ENCODE data around the gene TMEM208. TPM values are rescaled to one million over a fixed set of nuclear protein-coding genes. Genes with fewer than 3 reads are reported as not detected.

Gene TMEM208
- total RNA-seq, 1 donor from 2014 or later: 41.3 TPM

- POLR2A ChIA-PET: interaction anchor here (0.6 to 4.3 kb wide), 2 partner anchors 10 to 194 kb away, joined by 8 to 25 read pairs; partner anchors contain the start of gene TMEM208
- Mint-ChIP-seq H3K4me3 (no peak overlapping the region), H3K27me3 (no peaks in the 10 kb centered on the region), H3K9me3 (no peaks in the 10 kb centered on the region), H3K27ac (no peak overlapping the region), H3K36me3 (ENCODE audit: low read depth) (peaks cover 42% of the 10 kb centered on the region), H3K4me1 (no peaks in the 10 kb centered on the region)
- no peak for DNase-seq
- ATAC-seq (ENCODE audit: low read depth): no peak
- TF ChIP-seq, protein P1, sequence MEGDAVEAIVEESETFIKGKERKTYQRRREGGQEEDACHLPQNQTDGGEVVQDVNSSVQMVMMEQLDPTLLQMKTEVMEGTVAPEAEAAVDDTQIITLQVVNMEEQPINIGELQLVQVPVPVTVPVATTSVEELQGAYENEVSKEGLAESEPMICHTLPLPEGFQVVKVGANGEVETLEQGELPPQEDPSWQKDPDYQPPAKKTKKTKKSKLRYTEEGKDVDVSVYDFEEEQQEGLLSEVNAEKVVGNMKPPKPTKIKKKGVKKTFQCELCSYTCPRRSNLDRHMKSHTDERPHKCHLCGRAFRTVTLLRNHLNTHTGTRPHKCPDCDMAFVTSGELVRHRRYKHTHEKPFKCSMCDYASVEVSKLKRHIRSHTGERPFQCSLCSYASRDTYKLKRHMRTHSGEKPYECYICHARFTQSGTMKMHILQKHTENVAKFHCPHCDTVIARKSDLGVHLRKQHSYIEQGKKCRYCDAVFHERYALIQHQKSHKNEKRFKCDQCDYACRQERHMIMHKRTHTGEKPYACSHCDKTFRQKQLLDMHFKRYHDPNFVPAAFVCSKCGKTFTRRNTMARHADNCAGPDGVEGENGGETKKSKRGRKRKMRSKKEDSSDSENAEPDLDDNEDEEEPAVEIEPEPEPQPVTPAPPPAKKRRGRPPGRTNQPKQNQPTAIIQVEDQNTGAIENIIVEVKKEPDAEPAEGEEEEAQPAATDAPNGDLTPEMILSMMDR (IDR thresholded peaks at IDR 0.05): no peak
- intact Hi-C loops (cut with micrococcal nuclease): no loop called here
- CTCF ChIA-PET: no interaction called here
Measured at GRCh38 chr16:67237396-67238277, 10.7 kb downstream of the TMEM208 start.

- ChIA-PET POLR2A (interaction anchor here (4.3 kb wide), 1 partner anchor 10 kb away, joined by 25 read pairs; the partner anchor contains the start of gene TMEM208), CTCF (no interaction called here)
- H3K4me3 Mint-ChIP-seq: no peak overlapping the region
- H3K36me3 Mint-ChIP-seq (ENCODE audit: low read depth): peaks cover 40% of the 10 kb centered on the region
- no peaks in the 10 kb centered on the region for H3K9me3 Mint-ChIP-seq
- TF ChIP-seq, protein P1 (IDR thresholded peaks at IDR 0.05): no peak
- H3K27me3 Mint-ChIP-seq: no peaks in the 10 kb centered on the region
- H3K4me1 Mint-ChIP-seq: no peaks in the 10 kb centered on the region
- no peak overlapping the region for H3K27ac Mint-ChIP-seq
- intact Hi-C loops (cut with micrococcal nuclease): no loop called here
- ATAC-seq (ENCODE audit: low read depth) (no peak), DNase-seq (no peak)
Measured at GRCh38 chr16:67238278-67238575, 11.3 kb downstream of the TMEM208 start.

- POLR2A ChIA-PET: interaction anchor here (1.2 to 4.3 kb wide), 2 partner anchors 9 to 11 kb away, joined by 3 to 25 read pairs; partner anchors contain the start of genes FHOD1 and TMEM208
- intact Hi-C loops (cut with micrococcal nuclease): no loop called here
- H3K27me3 Mint-ChIP-seq: no peaks in the 10 kb centered on the region
- H3K4me3 Mint-ChIP-seq: no peak overlapping the region
- ATAC-seq (ENCODE audit: low read depth) (no peak), DNase-seq (no peak)
- peaks cover 5% of the 10 kb centered on the region for H3K4me1 Mint-ChIP-seq
- H3K36me3 Mint-ChIP-seq (ENCODE audit: low read depth): peaks cover 35% of the 10 kb centered on the region
- TF ChIP-seq, protein P1 (IDR thresholded peaks at IDR 0.05): no peak
- CTCF ChIA-PET: no interaction called here
- H3K9me3 Mint-ChIP-seq: no peaks in the 10 kb centered on the region
- H3K27ac Mint-ChIP-seq: no peak overlapping the region
Measured at GRCh38 chr16:67238806-67239470, 12.0 kb downstream of the TMEM208 start.

GRCh38 chr16:67240506-67240905 lies 13.6 kb downstream of the TMEM208 start:
- TF ChIP-seq, protein P1 (IDR thresholded peaks at IDR 0.05): no peak
- no peak overlapping the region for H3K27ac Mint-ChIP-seq
- POLR2A ChIA-PET: no interaction called here

More at GRCh38 chr16:67240506-67240905, 13.6 kb downstream of the TMEM208 start:
- CTCF ChIA-PET: no interaction called here
- Mint-ChIP-seq H3K4me3 (no peak overlapping the region), H3K36me3 (ENCODE audit: low read depth) (peaks cover 32% of the 10 kb centered on the region), H3K27me3 (no peaks in the 10 kb centered on the region), H3K9me3 (no peaks in the 10 kb centered on the region), H3K4me1 (peaks cover 21% of the 10 kb centered on the region)
- DNase-seq (no peak), ATAC-seq (ENCODE audit: low read depth) (no peak)
- intact Hi-C loops (cut with micrococcal nuclease): loop anchor here (10.0 kb wide), 1 partner anchor 564 kb away; the partner anchor contains the start of genes RANBP10 and TSNAXIP1
